ENCODE measurements around the gene TP53BP1. TPM values are rescaled to one million over a fixed set of nuclear protein-coding genes. Genes with fewer than 3 reads are reported as not detected.

TP53BP1 gene
- total RNA-seq, 1 experiment from 2014 or later = 54.1 TPM

GRCh38 chr15:43404130-43404529 is 88.8 kb downstream of the TP53BP1 start:
- Histone ChIP-seq H3K79me2 (ENCODE audit: insufficient read depth, low read length) (no peaks in the 10 kb centered on the region), H3K4me2 (ENCODE audit: low read length) (no peak overlapping the region), H3K9ac (ENCODE audit: low read length) (no peak overlapping the region), H3K27ac (ENCODE audit: low read depth, low read length) (no peak overlapping the region), H3K4me3 (replicated peaks in 1 of 2; ENCODE audit: low read depth in 1 of 2, low read length in 2 of 2) (no peak overlapping the region), H2AFZ (ENCODE audit: low read depth, low read length, poor library complexity, severe bottlenecking) (no peak overlapping the region), H3K4me1 (ENCODE audit: control insufficient read depth in 1 of 2, insufficient read depth in 2 of 2, low read length in 2 of 2) (no peaks in the 10 kb centered on the region), H4K20me1 (ENCODE audit: insufficient read depth) (no peaks in the 10 kb centered on the region), H3K9me2 (ENCODE audit: insufficient read depth) (no peaks in the 10 kb centered on the region), H3K36me3 (ENCODE audit: control insufficient read depth in 1 of 2, insufficient read depth in 2 of 2, low read length in 2 of 2) (peaks cover 70 to 81% of the 10 kb centered on the region in 2 experiments), H3K27me3 (ENCODE audit: insufficient read depth, low read length) (no peaks in the 10 kb centered on the region), H3K9me3 (ENCODE audit: control insufficient read depth in 1 of 2, insufficient read depth in 1 of 2, low read depth in 1 of 2, low read length in 2 of 2) (no peaks in the 10 kb centered on the region)
- TF ChIP-seq ZBTB33 (IDR thresholded peaks at IDR 0.05; ENCODE audit: extremely low read depth, insufficient replicate concordance, low read length) = no peak
- no peak for TF ChIP-seq CEBPB (IDR thresholded peaks at IDR 0.05; ENCODE audit: low read depth)
- TF ChIP-seq YY1 (IDR thresholded peaks at IDR 0.05; ENCODE audit: extremely low read depth, insufficient replicate concordance, low read depth, low read length) = no peak
- TF ChIP-seq JUND (IDR thresholded peaks at IDR 0.05) = no peak
- no peak for TF ChIP-seq RAD21 (IDR thresholded peaks at IDR 0.05; ENCODE audit: low read depth)
- no peak for TF ChIP-seq ZNF274 (IDR thresholded peaks at IDR 0.05; ENCODE audit: low read depth, low read length)
- no peak for TF ChIP-seq SIN3A (IDR thresholded peaks at IDR 0.05; ENCODE audit: low read depth)
- no peak for TF ChIP-seq EZH2 (IDR thresholded peaks at IDR 0.05)
- no peak for TF ChIP-seq SP1 (IDR thresholded peaks at IDR 0.05; ENCODE audit: low read depth)
- TF ChIP-seq MAX (IDR thresholded peaks at IDR 0.05) = no peak
- TF ChIP-seq EZH2phosphoT487 (IDR thresholded peaks at IDR 0.05; ENCODE audit: borderline replicate concordance) = no peak
- no peak for TF ChIP-seq ZFX (IDR thresholded peaks at IDR 0.05)
- no peak for TF ChIP-seq TCF7L2 (IDR thresholded peaks at IDR 0.05; ENCODE audit: borderline replicate concordance, extremely low read depth, insufficient read depth, insufficient read length)
- TF ChIP-seq ELF1 (IDR thresholded peaks at IDR 0.05; ENCODE audit: borderline replicate concordance, low read depth) = no peak
- no peak for TF ChIP-seq CTCF (IDR thresholded peaks at IDR 0.05 in 2 of 3, conservative IDR thresholded peaks at IDR 0.05 in 1 of 3; ENCODE audit: borderline replicate concordance in 1 of 3, insufficient read depth in 1 of 3, low read depth in 2 of 3, low read length in 2 of 3)
- TF ChIP-seq POLR2A (IDR thresholded peaks at IDR 0.05; ENCODE audit: borderline replicate concordance, extremely low read depth, insufficient read depth, insufficient read length) = no peak
- no peak for TF ChIP-seq POLR2AphosphoS5 (IDR thresholded peaks at IDR 0.05; ENCODE audit: low read depth, low read length)
- no peak for TF ChIP-seq SRF (IDR thresholded peaks at IDR 0.05; ENCODE audit: low read depth)
- no peak for TF ChIP-seq REST (IDR thresholded peaks at IDR 0.05; ENCODE audit: low read depth)
- ChIA-PET CTCF (interaction anchor here (1.2 kb wide), 1 partner anchor 28 kb away, joined by 3 read pairs; no protein-coding TSS in a partner anchor), RAD21 (ENCODE audit: low non-redundant PET in 1 of 2, low total read pairs in 2 of 2, uncharacterized antibody in 2 of 2, unreplicated experiment in 2 of 2) (no interaction called here), POLR2A (no interaction called here)
- no peak for ATAC-seq
- no TSS peak for BruUV-seq (replicated peaks)
- DNase-seq (ENCODE audit: low read depth, low spot score) = no peak
- intact Hi-C loops (cut with micrococcal nuclease) = no loop called here

All from HCT116 (cell line).